Neuron (in vitro differentiated cells): ENCODE data around the gene GAL3ST1.
"Not testable (repeated sequence)": the region's sequence is repeated elsewhere in the genome, so short reads cannot be mapped to it uniquely, and the experiment has no call there.

Source experiments
- H2AFZ ChIP-seq: one replicate; pipeline ENCODE4 v1.6.1; 2013; ENCODE audit warnings: low read depth, mild to moderate bottlenecking, inconsistent platforms, low read length, moderate library complexity
- H3K27me3 ChIP-seq: one replicate; pipeline ENCODE4 v1.6.1; 2013; ENCODE audit warnings: low read length; ENCODE audit not compliant: insufficient read depth
- H3K36me3 ChIP-seq: one replicate; pipeline ENCODE4 v1.6.1; 2013; ENCODE audit warnings: low read length; ENCODE audit not compliant: insufficient read depth
- H3K4me1 ChIP-seq: one replicate; pipeline ENCODE4 v1.6.1; 2013; ENCODE audit warnings: low read length; ENCODE audit not compliant: insufficient read depth
- H3K4me3 ChIP-seq: 2 replicates; pipeline ENCODE4 v1.5.1; 2013; ENCODE audit warnings: mild to moderate bottlenecking, low read length, moderate library complexity
- H3K9me3 ChIP-seq: one replicate; pipeline ENCODE4 v1.6.1; 2013; ENCODE audit warnings: low read length

Gene GAL3ST1

DNA sequence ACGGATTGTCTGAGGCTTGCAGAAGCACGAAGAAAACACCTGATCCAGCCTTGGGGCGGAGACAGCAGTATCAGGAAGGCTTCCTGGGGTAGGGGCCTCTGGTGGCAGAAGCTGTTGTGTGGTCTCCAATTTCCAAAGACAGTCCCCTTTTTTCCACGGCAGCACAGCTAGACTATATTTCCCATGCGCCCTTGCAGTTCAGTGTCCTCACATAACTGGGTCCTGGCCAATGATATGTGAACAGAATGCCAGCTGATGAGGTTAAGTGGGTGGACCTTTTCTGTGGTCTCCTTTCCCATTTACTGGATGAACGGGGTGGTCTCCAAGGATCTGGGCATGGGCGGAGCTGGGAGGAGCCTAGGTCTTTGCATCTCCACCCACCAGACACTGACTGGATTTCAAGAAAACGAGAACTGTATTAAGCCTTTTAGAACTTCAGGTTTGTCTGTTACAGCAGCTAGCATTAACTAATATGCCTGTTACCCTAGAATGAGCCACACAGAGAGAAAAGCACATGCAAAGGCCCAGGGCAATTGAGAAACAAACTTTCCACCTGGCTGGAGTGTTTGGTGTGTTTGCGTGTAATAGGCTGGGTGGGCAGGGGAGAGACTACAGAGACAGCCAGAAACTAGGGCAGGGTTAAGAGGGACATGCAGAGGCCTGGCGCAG lies 6.2 kb downstream of the GAL3ST1 start:
- Histone ChIP-seq H3K4me3 (no peak overlapping the region), H3K4me1 (no peaks in the 10 kb centered on the region), H2AFZ (no peak overlapping the region), H3K27me3 (no peaks in the 10 kb centered on the region), H3K9me3 (no peaks in the 10 kb centered on the region), H3K36me3 (no peaks in the 10 kb centered on the region)

DNA sequence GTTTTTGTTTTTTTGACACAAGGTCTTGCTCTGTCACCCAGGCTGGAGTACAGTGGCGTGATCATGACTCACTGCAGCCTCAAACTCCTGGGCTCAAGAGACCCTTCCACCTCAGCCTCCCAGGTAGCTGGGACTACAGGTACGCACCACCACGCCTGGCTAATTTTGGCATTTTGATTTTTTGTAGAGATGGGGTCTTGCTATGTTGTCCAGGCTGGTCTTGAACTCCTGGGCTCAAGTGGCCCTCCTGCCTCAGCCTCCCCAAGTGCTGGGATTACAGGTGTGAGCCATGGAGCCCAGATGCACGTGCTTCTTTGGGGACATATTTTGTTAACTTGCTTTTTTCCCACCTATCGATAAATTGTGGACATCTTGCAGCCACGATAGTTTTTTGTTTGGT lies 7.2 kb downstream of the GAL3ST1 start:
- not testable (repeated sequence) for H3K4me3 ChIP-seq, H3K36me3 ChIP-seq, H2AFZ ChIP-seq, H3K9me3 ChIP-seq, H3K27me3 ChIP-seq, H3K4me1 ChIP-seq

DNA sequence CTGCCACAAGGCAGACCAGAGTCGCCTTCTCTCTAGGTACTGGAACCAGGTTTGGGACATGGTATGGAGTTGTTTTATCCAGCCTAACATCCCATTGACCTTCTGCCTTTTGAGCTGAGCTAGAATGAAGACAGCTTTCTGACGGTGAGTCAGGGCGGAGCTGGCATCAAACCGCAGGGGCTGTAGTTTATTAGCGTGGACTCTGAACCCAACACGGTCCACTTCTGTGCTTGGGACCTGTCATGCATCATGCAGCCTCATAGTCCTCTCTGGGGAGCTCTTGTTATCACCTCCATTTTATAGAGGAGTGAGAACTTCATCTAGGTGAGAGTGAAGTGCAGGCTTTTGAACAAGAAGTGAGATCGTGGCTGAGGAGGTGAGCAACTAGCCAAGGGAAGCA lies 8.3 kb downstream of the GAL3ST1 start:
- Histone ChIP-seq H3K4me1 (no peaks in the 10 kb centered on the region), H3K36me3 (no peaks in the 10 kb centered on the region), H3K9me3 (no peaks in the 10 kb centered on the region), H2AFZ (no peak overlapping the region), H3K4me3 (no peak overlapping the region), H3K27me3 (peaks cover 3% of the 10 kb centered on the region)

DNA sequence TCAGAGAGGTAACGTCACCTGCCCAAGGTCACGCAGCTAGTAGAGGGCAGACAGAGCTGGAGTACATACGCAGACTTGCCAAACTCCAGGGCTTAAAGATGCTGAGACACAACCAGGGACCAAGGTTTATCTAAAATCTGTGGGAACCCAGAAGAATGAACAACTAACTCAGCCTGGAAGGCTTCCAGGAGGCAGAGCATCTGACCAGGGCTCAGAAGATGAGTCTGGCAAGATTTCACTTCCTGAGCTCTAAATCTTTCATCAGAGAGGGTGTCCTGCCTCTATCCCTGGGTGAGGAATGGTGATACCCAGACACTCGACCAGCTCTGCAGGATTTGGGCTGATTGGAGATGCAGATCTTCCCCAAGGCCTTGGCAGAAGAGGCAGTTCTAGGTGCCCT lies 9.1 kb downstream of the GAL3ST1 start:
- no peak overlapping the region for H2AFZ ChIP-seq
- H3K9me3 ChIP-seq: no peaks in the 10 kb centered on the region
- H3K36me3 ChIP-seq: no peaks in the 10 kb centered on the region

DNA sequence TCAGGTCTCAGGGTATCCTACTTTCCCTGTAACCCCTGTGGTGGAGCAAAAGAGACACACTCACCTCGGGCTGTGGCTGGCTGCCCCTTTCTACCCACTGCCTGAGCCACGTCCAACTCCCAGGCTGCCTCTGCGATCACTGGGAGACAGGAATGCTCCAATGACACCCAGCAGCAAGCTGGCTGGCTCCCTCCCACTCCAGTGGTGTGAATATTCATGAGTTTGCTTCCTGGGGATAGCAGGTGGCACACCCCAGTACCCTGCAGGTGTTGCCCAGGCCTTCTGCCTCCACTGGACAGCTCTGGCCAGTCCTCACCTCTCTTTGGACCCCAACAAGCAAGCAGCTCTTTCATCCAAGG lies 9.7 kb downstream of the GAL3ST1 start:
- Histone ChIP-seq H3K4me1 (no peaks in the 10 kb centered on the region), H3K4me3 (no peak overlapping the region), H2AFZ (no peak overlapping the region), H3K27me3 (peaks cover 3% of the 10 kb centered on the region), H3K36me3 (no peaks in the 10 kb centered on the region), H3K9me3 (no peaks in the 10 kb centered on the region)

More for the DNA sequence above, 9.1 kb downstream of the GAL3ST1 start:
- Histone ChIP-seq H3K4me1 (no peaks in the 10 kb centered on the region), H3K27me3 (peaks cover 3% of the 10 kb centered on the region), H3K4me3 (no peak overlapping the region)

DNA sequence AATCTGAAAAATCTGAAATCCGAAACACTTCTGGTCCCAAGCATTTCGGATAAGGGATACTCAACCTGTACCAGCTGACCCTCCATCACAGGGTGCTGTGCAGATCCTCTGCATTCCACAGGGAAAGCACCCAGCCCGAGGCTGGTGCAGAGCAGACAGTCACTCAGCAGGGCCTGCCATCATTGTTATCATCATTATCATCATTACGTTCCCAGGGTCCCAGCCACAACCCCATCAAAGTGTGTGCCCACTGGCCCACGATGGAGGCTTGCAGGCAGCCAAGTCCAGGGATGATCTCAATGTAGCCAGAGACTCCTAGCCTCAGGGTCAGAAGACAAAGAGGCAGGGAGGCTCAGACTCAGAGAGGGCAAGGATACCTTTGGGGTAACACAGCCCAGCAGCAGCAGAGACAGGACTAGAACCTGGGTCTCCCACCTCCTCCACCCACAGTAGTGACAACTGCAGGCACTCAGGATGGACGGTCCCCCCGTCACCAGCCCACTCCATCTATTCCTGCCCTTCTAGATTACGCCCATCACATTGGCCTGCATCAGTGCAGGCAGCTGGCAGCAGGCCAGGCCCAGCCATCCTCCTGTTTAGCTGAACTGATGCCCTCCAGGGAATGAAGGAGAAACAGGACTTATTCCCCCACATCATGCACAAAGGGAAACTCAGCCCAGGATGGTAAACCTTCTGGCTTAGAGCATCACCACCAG lies 10.3 kb downstream of the GAL3ST1 start:
- Histone ChIP-seq H2AFZ (no peak overlapping the region), H3K4me3 (no peak overlapping the region), H3K36me3 (no peaks in the 10 kb centered on the region), H3K9me3 (no peaks in the 10 kb centered on the region), H3K4me1 (no peaks in the 10 kb centered on the region), H3K27me3 (peaks cover 3% of the 10 kb centered on the region)

DNA sequence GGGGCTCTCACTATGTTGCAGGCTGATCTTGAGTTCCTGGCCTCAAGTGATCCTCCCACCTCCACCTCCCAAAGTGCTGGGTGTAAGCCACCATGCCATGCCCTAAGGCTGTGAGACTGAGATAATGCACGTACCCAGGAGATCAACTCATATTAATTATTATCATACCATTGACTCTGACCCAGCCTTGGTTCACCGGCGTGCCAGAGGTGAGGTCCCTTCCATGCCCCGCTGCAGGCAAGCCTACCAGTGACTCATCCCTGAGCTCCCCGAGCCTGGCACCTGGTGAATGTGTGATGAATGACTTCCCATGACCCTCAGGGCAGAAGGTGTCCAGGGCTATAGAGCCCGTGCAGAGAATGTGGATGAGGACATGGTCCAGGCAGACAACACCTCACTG lies 12.1 kb downstream of the GAL3ST1 start:
- Histone ChIP-seq H2AFZ (no peak overlapping the region), H3K4me3 (no peak overlapping the region), H3K9me3 (no peaks in the 10 kb centered on the region), H3K27me3 (peaks cover 3% of the 10 kb centered on the region), H3K36me3 (no peaks in the 10 kb centered on the region), H3K4me1 (no peaks in the 10 kb centered on the region)

DNA sequence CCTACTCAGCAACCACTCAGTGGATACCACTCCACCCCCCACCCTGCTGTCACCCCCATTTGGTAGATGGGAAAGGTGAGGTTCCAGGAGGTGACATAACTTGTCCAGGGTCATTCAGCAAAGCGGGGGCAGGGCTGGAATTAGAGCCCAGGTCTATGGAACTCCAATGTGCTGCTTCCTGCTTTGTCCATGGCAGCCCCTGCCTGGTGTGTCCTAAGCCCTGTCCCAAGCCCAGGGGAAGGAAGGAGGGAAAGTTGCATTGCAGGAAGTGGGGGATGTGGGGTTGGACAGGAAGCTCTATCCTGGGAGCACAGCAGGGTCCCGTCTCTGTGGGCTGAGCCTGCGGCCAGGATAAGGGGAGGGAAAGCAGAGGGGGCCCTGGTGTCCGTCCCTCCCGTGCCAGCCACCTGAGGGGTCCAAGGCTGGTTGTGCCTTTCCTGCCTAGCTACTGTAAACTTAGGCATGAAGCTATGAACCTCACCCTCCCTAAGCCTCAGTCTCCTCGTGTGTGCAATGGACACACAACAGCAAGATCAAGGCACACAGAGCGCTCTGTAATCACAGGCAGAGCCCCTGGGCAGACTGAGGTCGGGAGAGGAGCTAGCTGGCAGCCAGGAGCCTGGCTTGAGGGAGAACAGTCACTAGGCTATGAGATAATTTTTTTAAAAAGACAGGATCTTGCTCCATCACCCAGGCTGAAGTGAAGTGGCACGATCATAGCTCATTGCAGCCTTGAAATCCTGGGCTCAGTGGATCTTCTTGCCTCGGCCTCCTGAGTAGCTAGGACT lies 12.9 kb downstream of the GAL3ST1 start:
- no peak overlapping the region for H3K4me3 ChIP-seq

DNA sequence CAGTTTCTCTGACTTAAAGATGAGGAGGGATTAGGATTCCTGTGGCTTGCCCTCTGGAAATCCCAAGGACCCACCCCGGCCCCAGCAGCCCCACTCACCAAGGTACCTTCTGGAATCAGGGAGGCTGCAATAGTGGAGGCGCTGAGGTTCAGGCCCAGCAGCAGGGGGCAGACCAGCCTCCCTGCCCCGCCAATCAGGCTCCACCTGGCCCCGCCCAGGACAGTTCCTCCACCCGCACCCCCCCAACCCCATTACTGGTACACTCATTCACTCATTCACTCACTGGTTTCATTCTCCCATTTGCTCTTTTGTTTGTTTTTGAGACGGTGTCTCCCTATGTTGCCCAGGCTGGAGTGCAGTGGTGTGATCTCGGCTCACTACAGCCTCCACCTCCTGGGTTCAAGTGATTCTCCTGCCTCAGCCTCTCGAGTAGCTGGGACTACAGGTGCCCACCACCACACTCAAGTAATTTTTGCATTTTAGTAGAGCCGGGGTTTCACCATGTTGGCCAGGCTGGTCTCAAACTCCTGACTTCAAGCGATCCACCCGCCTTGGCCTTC lies 13.7 kb downstream of the GAL3ST1 start:
- not testable (repeated sequence) for H3K4me1 ChIP-seq, H3K27me3 ChIP-seq, H3K9me3 ChIP-seq, H3K4me3 ChIP-seq, H2AFZ ChIP-seq, H3K36me3 ChIP-seq

More for the DNA sequence above, 12.9 kb downstream of the GAL3ST1 start:
- Histone ChIP-seq H3K36me3 (no peaks in the 10 kb centered on the region), H3K27me3 (peaks cover 3% of the 10 kb centered on the region), H3K9me3 (no peaks in the 10 kb centered on the region), H2AFZ (no peak overlapping the region), H3K4me1 (no peaks in the 10 kb centered on the region)

DNA sequence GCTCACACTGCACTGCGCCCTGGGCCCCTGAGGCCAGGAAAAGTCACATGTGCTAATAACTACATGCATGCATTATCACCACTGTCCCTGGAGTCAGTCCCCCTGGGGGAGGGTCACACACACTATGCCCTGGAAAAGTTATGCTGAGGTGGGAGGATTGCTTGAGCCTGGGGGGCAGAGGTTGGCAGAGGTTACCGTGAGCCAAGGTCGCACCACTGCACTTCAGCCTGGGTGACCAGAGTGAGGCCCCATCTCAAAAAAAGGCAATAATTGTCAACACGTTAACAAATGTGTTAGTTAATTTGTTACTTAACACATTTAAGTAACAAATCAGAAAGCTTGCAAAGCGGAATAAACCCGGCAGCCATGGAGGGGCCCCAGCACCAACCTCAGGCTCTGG lies 14.6 kb downstream of the GAL3ST1 start:
- Histone ChIP-seq H3K36me3 (no peaks in the 10 kb centered on the region), H3K4me1 (no peaks in the 10 kb centered on the region), H3K9me3 (no peaks in the 10 kb centered on the region), H3K4me3 (no peak overlapping the region), H3K27me3 (peaks cover 3% of the 10 kb centered on the region), H2AFZ (no peak overlapping the region)

DNA sequence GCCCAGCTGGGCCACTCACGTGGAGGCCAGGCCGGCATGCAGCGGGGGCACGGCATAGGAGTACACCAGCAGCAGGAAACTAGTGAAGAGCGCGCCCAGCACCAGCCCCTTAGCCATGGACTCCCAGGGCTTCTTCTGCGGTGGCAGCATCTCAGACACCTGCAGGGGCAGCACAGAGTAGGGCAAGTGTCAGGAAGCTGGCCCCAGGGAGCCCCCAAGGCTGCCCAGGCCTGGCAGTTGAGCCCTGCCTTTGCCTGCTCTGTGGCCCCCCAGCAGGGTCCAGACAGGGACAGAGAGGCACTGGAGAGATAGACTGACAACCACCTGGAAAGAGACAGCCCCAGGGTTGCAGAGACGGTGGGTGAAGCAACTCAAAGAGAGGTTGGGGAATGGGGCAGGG lies 17.2 kb downstream of the GAL3ST1 start:
- Histone ChIP-seq H3K4me1 (no peaks in the 10 kb centered on the region), H3K27me3 (peaks cover 3% of the 10 kb centered on the region), H3K9me3 (no peaks in the 10 kb centered on the region), H2AFZ (no peak overlapping the region), H3K4me3 (no peak overlapping the region), H3K36me3 (no peaks in the 10 kb centered on the region)

DNA sequence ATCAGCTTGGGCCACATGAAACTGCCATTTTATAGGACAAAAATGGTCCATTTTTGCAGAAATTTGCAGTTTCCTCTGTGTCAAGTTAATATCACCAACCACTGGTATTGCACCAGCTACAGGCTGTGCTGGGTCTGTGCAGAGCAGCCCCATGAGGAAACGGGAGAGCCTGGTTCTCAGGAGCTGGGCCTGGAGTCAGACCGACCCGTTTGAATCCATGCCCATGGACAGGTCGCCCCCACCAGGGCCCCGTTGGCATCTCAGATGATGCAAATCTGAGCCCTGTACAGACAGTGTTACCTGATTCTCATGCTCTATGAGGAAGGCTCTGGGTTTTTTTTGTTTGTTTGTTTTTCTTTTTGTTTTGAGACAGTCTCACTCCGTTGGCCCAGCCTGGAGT lies 18.1 kb downstream of the GAL3ST1 start:
- Histone ChIP-seq H2AFZ (no peak overlapping the region), H3K9me3 (no peaks in the 10 kb centered on the region), H3K36me3 (no peaks in the 10 kb centered on the region), H3K4me1 (no peaks in the 10 kb centered on the region), H3K27me3 (peaks cover under 1% of the 10 kb centered on the region), H3K4me3 (no peak overlapping the region)
